Measurements from ENCODE around the gene GATC.

The GATC gene

GRCh38 chr12:120497524-120498150, 51.4 kb downstream of the GATC start:
- DNase-seq (ENCODE audit: low spot score), result no peak

- DNase-seq (ENCODE audit: low spot score), result no peak
These were observed 52.7 kb downstream of the GATC start for GRCh38 chr12:120498870-120499515.

GRCh38 chr12:120500581-120500980, 54.3 kb downstream of the GATC start:
- DNase-seq (ENCODE audit: low spot score), result no peak

- DNase-seq (ENCODE audit: low spot score), result no peak
These were observed 58.3 kb downstream of the GATC start for GRCh38 chr12:120504587-120504986.

GRCh38 chr12:120508537-120508936, 62.3 kb downstream of the GATC start:
- DNase-seq (ENCODE audit: low spot score), result no peak
